ENCODE results near the gene ABRACL.

ABRACL gene

DNA sequence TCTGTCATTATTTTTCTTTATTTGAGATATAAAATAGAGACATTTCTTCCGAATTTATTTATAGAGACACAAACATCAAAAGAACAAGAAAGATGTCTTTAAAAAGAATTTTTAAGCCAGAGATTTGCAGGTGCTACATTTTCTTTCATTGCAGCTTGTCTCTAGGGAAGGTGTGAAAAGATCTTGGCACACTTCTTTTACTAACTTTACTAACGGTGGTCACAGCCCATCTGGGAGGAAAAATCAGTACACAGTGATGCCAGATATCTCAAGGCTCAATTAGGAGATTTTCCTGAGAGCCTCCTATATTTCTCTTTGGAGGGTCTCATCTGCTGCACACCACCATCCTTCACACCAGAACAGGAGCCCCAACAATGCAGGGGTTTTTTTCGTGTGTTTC lies 29.5 kb downstream of the ABRACL start:
- DNase-seq, result no peak

DNA sequence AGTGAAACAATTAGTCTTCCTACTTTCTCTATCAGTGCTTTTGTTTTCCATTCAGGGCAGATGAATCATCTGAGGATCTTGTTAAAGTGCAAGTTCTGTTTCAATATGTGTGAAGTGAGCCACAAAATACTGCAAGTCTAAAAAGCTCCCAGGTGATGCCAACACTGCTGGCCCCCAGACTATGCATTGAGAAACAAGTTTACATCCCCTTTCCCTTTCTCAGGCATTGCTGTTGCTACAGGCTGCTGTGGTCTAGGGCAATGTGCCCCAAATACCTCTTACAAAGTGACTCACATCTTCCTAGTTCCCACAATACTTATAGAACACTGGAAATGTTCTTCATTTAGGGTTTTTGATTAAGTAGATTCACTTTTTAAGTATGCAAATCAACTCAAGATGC lies 31.8 kb downstream of the ABRACL start:
- no peak for DNase-seq

DNA sequence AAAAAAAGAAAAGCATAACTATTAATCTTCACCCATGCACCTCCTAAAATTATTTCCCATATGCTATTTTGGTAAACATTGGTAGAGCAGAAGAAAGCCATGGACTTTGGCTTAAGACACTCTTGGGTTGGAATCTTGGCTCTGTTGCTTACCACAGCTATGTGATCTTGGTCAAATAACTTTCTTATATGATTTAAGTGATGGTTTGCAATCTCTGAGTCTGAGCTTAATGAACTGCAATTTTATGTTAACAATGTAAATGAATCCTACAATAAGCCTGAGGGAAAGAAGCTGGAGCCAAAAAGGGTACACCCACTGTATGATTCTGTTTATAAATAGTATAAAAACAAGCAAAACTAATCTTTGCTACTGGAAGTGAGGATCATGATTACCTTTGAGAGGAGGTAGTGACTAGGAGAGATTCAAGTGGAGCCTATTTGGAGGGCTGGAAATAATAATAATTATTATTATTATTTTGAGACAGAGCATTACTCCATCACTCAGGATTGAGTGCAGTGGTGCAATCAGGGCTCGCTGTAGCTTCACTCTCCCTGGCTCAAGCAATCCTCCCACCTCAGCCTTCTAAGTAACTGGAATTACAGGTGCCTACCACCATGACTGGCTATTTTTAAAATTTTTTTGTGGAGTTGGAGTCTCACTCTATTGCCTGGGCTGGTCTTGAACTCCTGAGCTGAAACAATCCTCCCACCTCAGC lies 34.5 kb downstream of the ABRACL start:
- DNase-seq, result no peak

DNA sequence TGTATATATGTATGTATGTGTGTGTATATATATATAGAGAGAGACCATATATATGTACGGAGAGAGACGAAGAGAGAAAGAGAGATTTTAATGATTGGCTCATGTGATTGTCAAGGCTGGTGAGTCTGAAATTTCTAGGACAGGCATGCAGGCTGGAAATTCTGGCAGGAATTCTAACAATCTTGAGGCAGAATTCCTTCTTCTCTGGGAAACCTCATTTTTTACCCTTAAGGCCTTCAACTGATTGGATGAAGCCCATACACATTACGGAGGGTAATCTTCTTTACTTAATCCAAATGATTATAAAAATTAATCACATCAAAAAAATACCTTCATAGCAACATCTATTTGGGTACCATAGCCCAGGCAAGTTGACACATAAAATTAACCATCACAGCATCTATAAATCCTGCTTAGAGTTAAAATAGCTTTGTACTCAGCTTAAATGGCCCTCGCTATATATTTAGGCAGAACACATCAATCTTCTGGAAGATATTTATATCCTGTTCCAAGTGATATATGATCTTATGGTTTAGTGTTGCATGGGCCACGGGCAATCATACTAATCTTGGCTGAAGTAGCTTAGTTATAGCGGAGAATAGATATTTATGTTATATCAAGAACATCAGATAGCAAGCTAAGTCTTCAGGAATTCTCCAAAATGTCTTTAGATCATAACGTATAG lies 36.6 kb downstream of the ABRACL start:
- DNase-seq, result no peak

DNA sequence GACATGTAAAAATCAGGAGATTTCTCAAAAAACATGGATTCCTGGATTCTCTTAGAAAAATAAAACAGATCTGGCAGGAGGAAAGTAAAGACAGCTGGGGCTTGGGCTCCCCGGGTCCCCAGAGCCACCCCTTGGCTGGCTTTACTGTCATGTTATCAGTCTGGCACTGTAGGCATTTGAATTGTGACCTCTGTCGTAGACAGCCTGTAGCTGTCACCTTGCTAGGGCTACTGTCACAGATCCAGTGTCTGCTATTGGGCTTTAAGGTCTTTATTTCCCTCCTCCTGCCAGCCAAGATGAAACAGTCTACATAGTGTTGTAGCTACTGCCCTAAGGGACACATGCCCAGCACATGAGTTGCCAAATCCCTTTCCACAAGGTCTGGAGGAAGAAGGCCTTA lies 37.5 kb downstream of the ABRACL start:
- DNase-seq, result no peak

DNA sequence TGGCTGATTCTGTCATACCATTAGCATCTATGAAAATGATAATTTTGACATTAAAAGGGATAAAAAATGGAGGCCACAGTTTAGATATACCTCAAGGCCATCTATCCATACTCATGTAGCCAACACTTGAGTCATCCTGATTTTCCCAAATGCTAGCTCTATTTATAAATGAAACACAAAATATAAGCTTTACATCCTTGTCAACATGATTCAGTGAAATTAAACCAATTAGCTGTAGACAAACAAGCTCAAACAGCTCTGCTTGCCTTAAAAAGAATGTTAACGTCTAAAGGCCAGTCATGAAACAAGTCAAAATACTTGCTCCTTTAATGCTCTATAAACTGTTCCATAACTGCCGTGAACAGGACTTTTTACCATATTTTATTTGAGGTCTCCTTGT lies 40.3 kb downstream of the ABRACL start:
- no peak for DNase-seq

DNA sequence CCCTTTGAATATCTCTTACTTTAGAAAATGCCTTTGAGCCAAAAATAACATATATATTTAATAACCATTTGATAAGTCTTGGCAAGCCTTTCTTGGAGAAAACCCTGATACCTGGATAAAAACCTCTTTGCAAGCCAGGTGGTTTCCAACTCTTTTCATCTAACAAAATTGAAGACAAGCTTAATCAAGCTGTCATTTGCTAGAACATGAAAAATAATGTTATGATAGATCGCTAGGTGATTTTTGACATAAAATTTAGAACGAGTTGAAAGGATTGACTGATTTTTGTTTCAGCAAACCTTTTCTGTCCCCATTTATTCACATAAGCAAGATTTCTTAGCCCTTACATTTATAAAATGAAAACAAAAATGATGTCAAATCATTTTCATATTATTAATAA lies 44.6 kb downstream of the ABRACL start:
- no peak for DNase-seq

DNA sequence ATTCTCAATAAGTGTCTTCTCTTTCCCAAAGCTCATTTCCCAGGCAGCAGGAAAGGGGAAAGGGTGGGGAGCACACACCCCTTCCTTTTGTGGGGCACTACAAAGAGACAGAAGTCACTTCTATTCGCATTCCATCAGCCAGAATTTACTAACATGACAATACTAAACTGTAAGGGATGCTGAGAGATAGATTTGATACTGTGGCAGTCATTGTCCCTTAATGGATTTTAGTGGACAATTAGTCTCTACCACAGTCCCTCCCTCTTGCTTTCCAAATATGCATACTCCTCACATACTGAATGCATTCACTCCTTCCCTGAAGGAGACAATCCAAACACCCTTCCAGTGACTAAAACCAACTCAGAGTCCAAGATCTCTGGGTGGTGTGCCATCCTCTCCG lies 50.5 kb downstream of the ABRACL start:
- DNase-seq, result no peak

DNA sequence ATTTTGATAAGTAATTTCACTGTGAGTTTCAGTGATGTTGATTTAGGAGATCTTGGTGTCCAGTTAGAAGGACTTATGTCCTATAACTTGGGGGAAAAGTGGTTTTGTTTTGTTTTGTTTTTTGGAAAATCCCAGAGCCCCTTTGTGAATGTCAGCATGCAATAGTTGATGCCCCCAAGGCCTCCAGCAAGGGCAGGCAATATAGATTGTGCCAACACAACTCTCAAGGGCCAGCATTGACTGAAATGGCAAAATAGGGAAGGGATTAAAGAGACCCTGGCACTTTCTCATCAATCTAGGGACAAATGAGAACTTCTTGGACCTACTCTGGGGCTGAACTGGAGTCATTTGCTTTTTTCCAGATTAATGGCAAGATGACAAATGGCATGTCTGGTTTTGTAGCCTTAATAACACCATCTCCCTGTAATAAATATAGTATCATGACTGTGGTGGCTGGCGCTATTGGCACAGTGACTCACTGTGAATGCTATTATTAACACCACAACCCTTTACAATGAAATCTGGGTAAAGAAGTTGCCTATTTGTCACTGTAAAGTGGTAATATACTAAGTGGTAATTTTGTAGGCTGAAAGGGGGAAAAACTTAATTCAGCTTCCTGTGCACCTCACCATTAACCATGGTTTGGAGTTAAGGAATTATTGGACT lies 51.8 kb downstream of the ABRACL start:
- no peak for DNase-seq

DNA sequence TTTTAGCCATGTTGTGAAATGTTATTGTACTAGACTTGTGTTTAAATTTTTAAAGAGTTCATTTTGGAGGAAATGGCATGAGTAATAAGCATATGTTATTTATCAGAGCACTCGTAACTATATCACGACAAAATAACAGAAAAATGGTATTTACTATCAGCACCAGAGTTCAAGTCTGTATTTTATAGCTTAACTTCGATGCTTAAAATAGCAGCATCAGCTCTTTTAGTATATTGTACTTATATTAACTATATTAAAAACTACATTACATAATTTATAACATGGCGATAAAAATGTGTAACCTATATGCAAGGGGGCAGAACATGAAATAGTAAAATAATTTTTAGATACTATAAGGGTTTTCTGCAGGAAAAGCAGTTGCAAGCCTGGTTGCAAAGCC lies 52.9 kb downstream of the ABRACL start:
- no peak for DNase-seq

DNA sequence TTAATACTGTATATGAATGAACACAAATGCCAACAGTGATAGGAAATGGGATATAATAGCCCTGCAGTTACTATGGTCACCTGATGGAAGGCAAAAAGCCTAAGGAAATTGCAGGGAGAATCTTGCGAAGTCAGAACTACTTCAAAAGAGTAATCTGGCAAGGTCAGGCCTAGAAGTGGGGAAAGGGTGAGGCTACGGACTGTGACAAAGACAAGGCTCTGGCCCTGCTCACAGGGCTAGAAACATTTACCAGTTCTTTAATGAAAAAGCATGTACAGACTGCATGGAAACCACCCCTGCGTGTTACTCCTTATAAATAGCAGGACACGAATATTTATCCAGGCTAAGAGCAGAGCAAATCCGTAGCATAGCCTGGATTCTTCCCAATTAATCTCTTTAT lies 53.8 kb downstream of the ABRACL start:
- DNase-seq, result no peak

DNA sequence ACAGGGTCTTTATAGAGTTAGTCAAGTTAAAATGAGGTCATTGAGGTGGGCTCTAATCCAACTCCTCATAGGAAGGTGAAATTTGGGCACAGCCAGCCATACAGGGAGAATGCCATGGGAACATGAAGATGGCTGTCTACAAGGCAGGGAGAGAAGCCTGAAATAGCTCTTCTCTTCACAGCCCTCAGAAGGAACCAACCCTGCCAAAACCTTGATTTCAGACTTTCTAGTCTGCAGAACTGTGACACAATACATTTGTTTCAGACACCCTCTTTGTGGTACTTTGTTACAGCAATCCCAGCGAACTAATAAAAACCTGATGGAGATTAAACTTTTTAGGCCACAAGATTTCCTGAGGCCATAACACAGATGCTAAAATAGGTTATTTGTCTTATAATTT lies 63.3 kb downstream of the ABRACL start:
- no peak for DNase-seq

Measured in NCI-H2171 treated with DMSO at 0.1 percent for 48 hours (cell line).